C4-2B (cell line): Measurements from ENCODE around the gene VSIG8.

Source experiments
- ZFX ChIP-seq: fragments of 450-650 bp; IDR thresholded peaks from 2 replicates; pipeline ENCODE4 v1.6.1; 2017
- TF ChIP-seq, protein P1 (sequence below): fragments of 450-650 bp; conservative IDR thresholded peaks from 2 replicates; pipeline ENCODE4 v1.5.1; 2017; ENCODE audit warnings: mild to moderate bottlenecking

DNA sequence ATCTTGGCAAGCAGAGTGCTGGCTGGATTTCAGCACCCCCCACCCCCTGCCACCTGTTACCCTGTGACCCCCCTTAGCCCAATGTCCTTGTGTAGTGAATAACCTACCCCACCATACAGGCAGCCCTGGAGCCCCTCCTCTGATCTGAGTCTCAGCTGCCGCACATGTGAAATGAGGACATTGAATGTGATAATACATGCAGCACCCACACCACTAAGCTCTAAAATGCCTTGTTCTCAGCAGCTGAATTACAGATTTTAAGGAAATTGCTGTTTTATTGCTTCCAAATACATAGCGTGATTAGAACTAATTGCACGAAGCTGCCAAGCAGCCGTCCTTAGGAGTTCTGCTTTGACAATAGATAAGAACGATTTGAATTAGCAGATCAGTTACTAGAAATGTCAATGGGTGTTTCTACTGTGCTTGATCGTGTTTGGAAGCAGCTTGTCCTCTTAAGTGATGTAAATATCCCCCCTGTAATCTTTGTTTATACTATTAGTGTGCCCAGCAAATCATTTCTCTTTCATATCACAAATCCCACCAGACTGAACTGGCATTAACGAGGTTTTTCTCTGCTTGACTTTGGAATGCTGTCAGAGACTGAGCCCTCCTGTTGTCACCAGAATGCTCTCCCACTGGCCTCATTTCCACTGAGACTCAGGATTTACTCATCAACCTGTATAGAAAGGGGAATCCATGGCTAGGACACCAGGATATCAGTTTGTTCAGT, 30.9 kb downstream of the VSIG8 start:
- TF ChIP-seq, protein P1, sequence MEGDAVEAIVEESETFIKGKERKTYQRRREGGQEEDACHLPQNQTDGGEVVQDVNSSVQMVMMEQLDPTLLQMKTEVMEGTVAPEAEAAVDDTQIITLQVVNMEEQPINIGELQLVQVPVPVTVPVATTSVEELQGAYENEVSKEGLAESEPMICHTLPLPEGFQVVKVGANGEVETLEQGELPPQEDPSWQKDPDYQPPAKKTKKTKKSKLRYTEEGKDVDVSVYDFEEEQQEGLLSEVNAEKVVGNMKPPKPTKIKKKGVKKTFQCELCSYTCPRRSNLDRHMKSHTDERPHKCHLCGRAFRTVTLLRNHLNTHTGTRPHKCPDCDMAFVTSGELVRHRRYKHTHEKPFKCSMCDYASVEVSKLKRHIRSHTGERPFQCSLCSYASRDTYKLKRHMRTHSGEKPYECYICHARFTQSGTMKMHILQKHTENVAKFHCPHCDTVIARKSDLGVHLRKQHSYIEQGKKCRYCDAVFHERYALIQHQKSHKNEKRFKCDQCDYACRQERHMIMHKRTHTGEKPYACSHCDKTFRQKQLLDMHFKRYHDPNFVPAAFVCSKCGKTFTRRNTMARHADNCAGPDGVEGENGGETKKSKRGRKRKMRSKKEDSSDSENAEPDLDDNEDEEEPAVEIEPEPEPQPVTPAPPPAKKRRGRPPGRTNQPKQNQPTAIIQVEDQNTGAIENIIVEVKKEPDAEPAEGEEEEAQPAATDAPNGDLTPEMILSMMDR = no peak
- no peak for TF ChIP-seq ZFX
